ENCODE measurements around the gene PCBP3.

- no peak for TF ChIP-seq CTCF (IDR thresholded peaks at IDR 0.05)
- no peak for TF ChIP-seq POLR2A (IDR thresholded peaks at IDR 0.05)
Observed at GRCh38 chr21:45709173-45709572, 65.6 kb downstream of the PCBP3 start.
